HepG2 (cell line): ENCODE measurements around the gene USP25. TPM values are rescaled to one million over a fixed set of nuclear protein-coding genes. Genes with fewer than 3 reads are reported as not detected.

Experiments used
- BRF2 ChIP-seq: sonication (generic); formaldehyde crosslinking; IDR thresholded peaks from 2 replicates; pipeline ENCODE4 v1.8.1; 2022; ENCODE audit warnings: mild to moderate bottlenecking, missing genetic modification reagents
- GPBP1L1 ChIP-seq: sonication (generic); formaldehyde crosslinking; IDR thresholded peaks from 2 replicates; pipeline ENCODE4 v1.5.0; 2020; ENCODE audit warnings: mild to moderate bottlenecking, missing genetic modification reagents
- NPAS2 ChIP-seq: sonication (generic); formaldehyde crosslinking; IDR thresholded peaks from 2 replicates; pipeline ENCODE4 v1.8.0; 2022; ENCODE audit warnings: mild to moderate bottlenecking, missing genetic modification reagents, borderline replicate concordance
- PHF5A ChIP-seq: IDR thresholded peaks from one replicate; pipeline ENCODE4 v1.6.1; 2018; ENCODE audit warnings: low read depth, missing genetic modification reagents; ENCODE audit not compliant: unreplicated experiment
- SIX4 ChIP-seq: sonication (generic); formaldehyde crosslinking; IDR thresholded peaks from 2 replicates; pipeline ENCODE4 v1.4.0; 2020; ENCODE audit warnings: missing genetic modification reagents
- ZNF282 ChIP-seq: fragments of 450-650 bp; IDR thresholded peaks from 2 replicates; pipeline ENCODE4 v1.6.1; 2018; ENCODE audit not compliant: partially characterized antibody
- ZNF646 ChIP-seq: sonication (generic); formaldehyde crosslinking; IDR thresholded peaks from 2 replicates; pipeline ENCODE4 v1.9.0; 2021; ENCODE audit warnings: mild to moderate bottlenecking, missing genetic modification reagents
- ZNF790 ChIP-seq: sonication (generic); formaldehyde crosslinking; IDR thresholded peaks from 2 replicates; pipeline ENCODE4 v1.8.0; 2022; ENCODE audit warnings: missing genetic modification reagents, mild to moderate bottlenecking, borderline replicate concordance
- polyA plus RNA-seq, 8 experiments: library from polyadenylated mRNA; depleted of rRNA in 3 of 8; stranded (reverse) in 7 of 8; unstranded in 1 of 8; fragments of >200 nt; fragmentation: Illumina TruSeq in 4 of 8; extraction: Trizol in 4 of 8; gene quantifications; 2 replicates each; pipeline versions ENCODE4 v1.2.1 to v1.2.3, GENCODE V29; 2011 to 2016; ENCODE audit warnings: low read depth in 4 of 8, missing spikeins in 1 of 8, mixed read lengths in 1 of 8; ENCODE audit not compliant: insufficient read depth in 1 of 8
- total RNA-seq, 5 experiments: library from RNA; depleted of rRNA; stranded (reverse); fragments of >200 nt; fragmentation: Illumina TruSeq; extraction: Trizol; gene quantifications; 2 replicates each; pipeline ENCODE4 v1.2.3, GENCODE V29; 2016; ENCODE audit warnings: low read depth in 1 of 5

USP25 gene
- total and polyA plus RNA-seq, 2 of the 13 experiments (the other 11 are each of a cell fraction or from before 2014, with no cell fraction given) = 12.4 to 26.3 TPM

GRCh38 chr21:15895142-15896106, 165.6 kb downstream of the USP25 start (continued):
- TF ChIP-seq ZNF646 (CRISPR knock-in tag) (no peak), PHF5A (CRISPR knock-in tag) (no peak), ZNF282 (no peak), SIX4 (CRISPR knock-in tag) (no peak), BRF2 (CRISPR knock-in tag) (no peak), NPAS2 (CRISPR knock-in tag) (no peak), ZNF790 (CRISPR knock-in tag) (no peak), GPBP1L1 (CRISPR knock-in tag) (no peak)
